Spinal cord (tissue), 10 donors: ENCODE data around the gene ARPC5. TPM values are rescaled to one million over a fixed set of nuclear protein-coding genes. Genes with fewer than 3 reads are reported as not detected.
"Not testable (repeated sequence)": the region's sequence is repeated elsewhere in the genome, so short reads cannot be mapped to it uniquely, and the experiment has no call there.

Source experiments
- DNase-seq, 6 donors: peaks; one replicate each; pipeline versions ENCODE4 v3.0.0 to v3.0.0-alpha.2; 2013 to 2015; ENCODE audit warnings: low spot score in 6 of 6, low read depth in 4 of 6
- H3K27ac ChIP-seq: one replicate; pipeline ENCODE4 v1.5.1; 2013; ENCODE audit warnings: low read depth, low read length, control low read depth
- H3K27me3 ChIP-seq: one replicate; pipeline ENCODE4 v1.6.1; 2013; ENCODE audit warnings: low read length; ENCODE audit not compliant: control insufficient read depth, insufficient read depth
- H3K36me3 ChIP-seq: one replicate; pipeline ENCODE4 v1.6.1; 2013; ENCODE audit warnings: low read length; ENCODE audit not compliant: control insufficient read depth, insufficient read depth
- H3K4me1 ChIP-seq: one replicate; pipeline ENCODE4 v1.6.1; 2013; ENCODE audit warnings: low read length; ENCODE audit not compliant: control insufficient read depth, insufficient read depth
- H3K4me3 ChIP-seq: one replicate; pipeline ENCODE4 v1.5.1; 2013; ENCODE audit warnings: low read depth, low read length, control low read depth
- H3K9me3 ChIP-seq: one replicate; pipeline ENCODE4 v1.6.1; 2013; ENCODE audit warnings: low read length; ENCODE audit not compliant: control insufficient read depth, insufficient read depth
- WGBS: methylation state at CpG from one replicate; pipeline ENCODE4 v1.1.5; 2013; ENCODE audit warnings: missing lambda C conversion rate; ENCODE audit not compliant: insufficient coverage; 5-methylcytosine and 5-hydroxymethylcytosine counted together
- polyA plus RNA-seq, 2 donors: library from polyadenylated mRNA; unstranded; fragments of 120-200 nt; gene quantifications; one replicate each; pipeline ENCODE4 v1.2.1, GENCODE V29; 2013; ENCODE audit not compliant: insufficient read length in 2 of 2
- total RNA-seq, 2 donors: library from RNA; depleted of rRNA in 1 of 2; stranded (reverse); fragments of 120-200 nt in 1 of 2; fragments of >200 nt in 1 of 2; gene quantifications; one replicate each; pipeline versions ENCODE4 v1.2.3 to v1.2.4, GENCODE V29; 2013 to 2014
- donor health status: healthy.

ARPC5 gene
- total and polyA plus RNA-seq, 4 donors, result 132 to 195 (median 151) TPM

- Histone ChIP-seq H3K36me3 (no peaks in the 10 kb centered on the region), H3K4me3 (no peak overlapping the region), H3K27me3 (no peaks in the 10 kb centered on the region), H3K4me1 (no peaks in the 10 kb centered on the region), H3K9me3 (no peaks in the 10 kb centered on the region), H3K27ac (no peak overlapping the region)
- WGBS, result no CpG with 5 or more reads among the region's 2 CpGs
- DNase-seq, result no peak
Measured at GRCh38 chr1:183620311-183620710, 15.3 kb downstream of the ARPC5 start.

GRCh38 chr1:183619781-183620180 lies 15.8 kb downstream of the ARPC5 start:
- no CpG with 5 or more reads among the region's 1 CpG for WGBS
- Histone ChIP-seq H3K36me3 (no peaks in the 10 kb centered on the region), H3K27me3 (no peaks in the 10 kb centered on the region), H3K27ac (no peak overlapping the region), H3K4me1 (no peaks in the 10 kb centered on the region), H3K9me3 (no peaks in the 10 kb centered on the region), H3K4me3 (no peak overlapping the region)
- DNase-seq, result no peak

GRCh38 chr1:183618202-183618601 lies 17.4 kb downstream of the ARPC5 start:
- H3K4me3 ChIP-seq, H3K9me3 ChIP-seq, DNase-seq, H3K27me3 ChIP-seq, H3K27ac ChIP-seq, H3K4me1 ChIP-seq, H3K36me3 ChIP-seq: not testable (repeated sequence)
- WGBS, result 57% methylated on average over 3 of the region's 5 CpGs

- WGBS, result no CpG with 5 or more reads among the region's 3 CpGs
- H3K27me3 ChIP-seq, H3K9me3 ChIP-seq, H3K36me3 ChIP-seq, H3K4me3 ChIP-seq, H3K27ac ChIP-seq, DNase-seq: not testable (repeated sequence)
- peaks cover 13% of the 10 kb centered on the region for H3K4me1 ChIP-seq
Measured at GRCh38 chr1:183612975-183613374, 22.6 kb downstream of the ARPC5 start.

GRCh38 chr1:183612407-183612806 lies 23.2 kb downstream of the ARPC5 start:
- no peak overlapping the region for H3K4me3 ChIP-seq
- no peaks in the 10 kb centered on the region for H3K27me3 ChIP-seq
- H3K27ac ChIP-seq, result no peak overlapping the region
- DNase-seq, result no peak
- WGBS, result no CpG with 5 or more reads among the region's 3 CpGs
- H3K9me3 ChIP-seq, result no peaks in the 10 kb centered on the region
- H3K36me3 ChIP-seq, result no peaks in the 10 kb centered on the region
- H3K4me1 ChIP-seq, result peaks cover 13% of the 10 kb centered on the region

DNA sequence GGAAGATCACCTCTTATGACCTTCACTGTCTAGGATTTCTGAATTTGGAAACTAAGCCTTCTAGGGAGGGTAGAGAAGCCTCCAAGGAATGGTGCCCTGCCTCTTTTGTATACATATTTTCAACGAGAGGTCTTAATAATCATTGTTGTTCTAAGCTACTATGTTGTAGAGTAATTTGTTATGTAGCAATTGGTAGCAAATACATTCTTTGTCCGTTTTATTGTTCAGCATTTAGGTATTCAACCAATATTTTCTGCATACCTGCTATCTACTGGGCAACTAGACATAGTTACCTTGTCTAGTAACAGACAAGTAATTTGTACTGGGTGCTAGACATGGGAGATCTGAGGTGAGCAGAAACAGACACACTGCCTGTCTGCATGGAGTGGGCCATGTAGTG lies 24.6 kb downstream of the ARPC5 start:
- H3K36me3 ChIP-seq, result no peaks in the 10 kb centered on the region
- no peaks in the 10 kb centered on the region for H3K27me3 ChIP-seq
- H3K9me3 ChIP-seq, result no peaks in the 10 kb centered on the region
- no peak overlapping the region for H3K27ac ChIP-seq
- DNase-seq, result no peak
- no peak overlapping the region for H3K4me3 ChIP-seq
- no CpG with 5 or more reads among the region's 2 CpGs for WGBS
- H3K4me1 ChIP-seq, result peaks cover 13% of the 10 kb centered on the region

DNA sequence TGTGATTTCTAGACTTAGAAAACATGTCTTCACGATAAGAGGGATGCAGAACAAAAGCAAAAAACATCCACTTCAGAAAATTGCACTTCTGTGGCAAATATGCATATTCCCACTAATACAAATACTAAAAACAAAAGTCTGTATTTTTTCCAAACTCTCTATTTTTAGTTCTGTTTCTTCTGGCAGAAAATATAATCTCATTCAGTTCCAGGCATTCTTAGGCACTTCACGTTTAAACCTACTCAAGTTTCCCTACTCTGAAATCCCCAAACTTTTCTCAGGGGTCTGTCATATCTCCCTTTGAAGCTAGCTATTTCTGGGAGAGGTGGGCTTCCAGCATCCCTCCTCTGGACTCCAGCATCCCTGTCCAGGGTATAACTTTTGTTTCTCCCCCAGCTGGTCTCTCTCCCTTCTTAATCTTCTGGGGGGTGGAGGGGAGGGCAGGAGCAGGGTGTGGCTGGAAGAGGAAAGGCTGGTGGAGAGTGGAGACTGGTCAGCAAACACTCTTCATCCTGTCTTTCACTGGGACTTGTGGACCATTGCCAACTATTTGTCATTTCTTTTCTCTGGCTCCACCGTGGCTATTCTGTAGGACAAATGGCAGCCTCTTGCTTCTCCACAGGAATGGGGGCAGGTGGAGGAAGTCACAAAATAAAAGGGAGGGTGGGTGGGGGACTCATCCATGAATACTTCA lies 25.7 kb downstream of the ARPC5 start:
- 67% methylated on average over 1 of the region's 3 CpGs for WGBS
- Histone ChIP-seq H3K9me3 (no peaks in the 10 kb centered on the region), H3K4me3 (no peak overlapping the region), H3K27ac (peak overlapping the region; percentile 47), H3K27me3 (no peaks in the 10 kb centered on the region), H3K4me1 (peaks cover 13% of the 10 kb centered on the region), H3K36me3 (no peaks in the 10 kb centered on the region)
- peak in 1 of 6 donors; percentile 7 for DNase-seq

DNA sequence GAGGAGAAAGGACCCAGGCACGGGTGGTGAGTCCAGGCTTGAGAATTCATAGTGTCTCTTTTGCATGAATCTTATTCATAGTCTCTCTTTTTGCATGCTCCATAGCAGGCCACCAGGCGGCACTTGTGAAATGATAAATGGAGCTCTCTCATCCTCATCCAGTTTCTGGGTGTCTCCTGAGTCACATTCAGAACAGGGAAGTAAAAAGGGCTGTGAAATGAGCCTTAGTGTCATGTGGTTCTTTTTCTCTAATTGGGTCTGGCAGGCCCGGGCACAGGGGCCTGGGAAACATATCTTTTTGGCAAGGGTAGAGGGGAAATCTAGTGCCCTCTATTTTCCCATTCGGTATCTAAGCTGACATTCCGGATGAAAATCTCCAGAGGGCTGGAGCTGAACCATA lies 26.3 kb downstream of the ARPC5 start:
- Histone ChIP-seq H3K36me3 (no peaks in the 10 kb centered on the region), H3K27me3 (no peaks in the 10 kb centered on the region), H3K27ac (no peak overlapping the region), H3K9me3 (no peaks in the 10 kb centered on the region), H3K4me1 (peaks cover 15% of the 10 kb centered on the region), H3K4me3 (no peak overlapping the region)
- DNase-seq, result peak in 2 of 6 donors; percentile 67 to 89
- no CpG with 5 or more reads among the region's 5 CpGs for WGBS

DNA sequence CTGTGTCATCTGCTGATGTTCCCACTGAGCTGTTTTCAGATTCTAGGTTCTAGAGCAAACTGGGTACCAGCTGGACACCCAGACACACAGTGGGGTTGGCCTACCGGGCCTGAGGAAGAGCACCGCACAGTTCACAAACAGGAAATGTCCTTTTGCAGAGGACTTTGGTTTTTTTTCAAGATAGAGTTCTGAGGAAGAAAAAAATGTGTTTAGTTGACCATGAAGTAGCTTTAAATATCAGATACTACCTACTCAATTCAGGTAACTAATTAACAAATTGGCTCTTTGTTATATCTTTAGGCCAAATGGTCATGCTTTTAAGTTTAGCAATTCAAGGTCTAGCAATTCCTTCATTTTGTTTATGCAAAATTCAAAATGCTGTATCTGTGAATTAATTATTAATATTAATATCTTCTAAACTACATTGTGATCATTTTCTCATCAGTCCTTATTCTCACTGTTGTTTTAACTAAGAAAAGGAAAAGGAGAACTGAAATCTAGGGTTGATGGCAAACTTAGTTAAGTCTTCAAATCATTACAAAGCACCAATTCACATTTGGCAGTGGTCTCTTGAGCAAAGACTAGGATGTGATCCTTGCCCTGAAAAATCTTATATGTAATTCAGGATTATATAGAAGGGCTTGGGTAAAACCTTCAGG lies 28.1 kb downstream of the ARPC5 start:
- H3K27me3 ChIP-seq, result no peaks in the 10 kb centered on the region
- 92% methylated on average over 2 of the region's 2 CpGs for WGBS

DNA sequence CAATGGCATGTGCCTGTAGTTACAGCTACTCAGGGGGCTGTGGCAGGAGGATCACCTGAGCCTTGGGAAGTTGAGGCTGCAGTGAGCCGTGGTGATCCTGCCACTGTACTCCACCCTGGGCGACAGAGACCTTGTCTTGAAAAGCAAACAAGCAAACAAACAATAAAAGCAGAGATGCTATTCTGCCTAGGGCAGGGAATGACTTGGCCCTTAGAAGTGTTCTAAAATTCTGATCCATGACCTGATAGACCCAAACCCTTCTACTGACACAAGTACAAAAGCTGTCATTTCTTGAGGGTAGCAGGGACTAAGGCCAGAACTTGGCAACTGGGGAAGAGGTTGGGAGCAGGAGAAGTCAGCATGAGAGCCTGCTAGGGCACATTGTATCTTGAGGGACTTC lies 29.7 kb downstream of the ARPC5 start:
- peaks cover 17% of the 10 kb centered on the region for H3K4me1 ChIP-seq
- H3K36me3 ChIP-seq, result no peaks in the 10 kb centered on the region
- H3K27ac ChIP-seq, result no peak overlapping the region
- 88% methylated on average over 2 of the region's 2 CpGs for WGBS
- no peak overlapping the region for H3K4me3 ChIP-seq
- no peaks in the 10 kb centered on the region for H3K9me3 ChIP-seq
- no peaks in the 10 kb centered on the region for H3K27me3 ChIP-seq
- DNase-seq, result no peak

More for the DNA sequence above, 28.1 kb downstream of the ARPC5 start:
- Histone ChIP-seq H3K27ac (no peak overlapping the region), H3K9me3 (no peaks in the 10 kb centered on the region), H3K4me1 (peaks cover 17% of the 10 kb centered on the region), H3K4me3 (no peak overlapping the region), H3K36me3 (no peaks in the 10 kb centered on the region)
- DNase-seq, result no peak
